Adrenal gland (tissue), 12 donors: ENCODE results near the gene S100A10. TPM values are rescaled to one million over a fixed set of nuclear protein-coding genes. Genes with fewer than 3 reads are reported as not detected.

Experiments used
- DNase-seq, 7 donors: peaks; one replicate each; pipeline ENCODE4 v3.0.0-alpha.2; 2019 to 2020
- H3K27ac ChIP-seq, 5 donors: fragments of 200-600 bp; sonication (generic) in 4 of 5; 1 replicate in 3 of 5; 2 replicates in 2 of 5; pipeline versions ENCODE4 v1.5.1 to v1.8.0; 2016 to 2020; ENCODE audit warnings: mild to moderate bottlenecking in 1 of 5
- H3K27me3 ChIP-seq: fragments of 200-600 bp; 2 replicates; pipeline ENCODE4 v1.8.0; 2021
- H3K36me3 ChIP-seq, 2 donors: fragments of 200-600 bp; replicated peaks in 1 of 2; 1 replicate in 1 of 2; 2 replicates in 1 of 2; pipeline versions ENCODE4 v1.5.1 to v1.8.0; 2018 to 2022
- H3K4me1 ChIP-seq, 2 donors: fragments of 200-600 bp; replicated peaks in 1 of 2; 1 replicate in 1 of 2; 2 replicates in 1 of 2; pipeline versions ENCODE4 v1.5.1 to v1.8.0; 2018 to 2021
- H3K4me3 ChIP-seq, 4 donors: fragments of 200-600 bp; sonication (generic) in 3 of 4; one replicate each; pipeline ENCODE4 v1.5.1; 2016 to 2018
- H3K9me3 ChIP-seq, 3 donors: fragments of 200-600 bp; sonication (generic) in 1 of 3; replicated peaks in 1 of 3; 1 replicate in 2 of 3; 2 replicates in 1 of 3; pipeline versions ENCODE4 v1.5.1 to v1.8.0; 2016 to 2021
- POLR2A ChIP-seq, 2 donors: fragments of 450-650 bp; IDR thresholded peaks; one replicate each; pipeline ENCODE4 v1.6.1; 2017; ENCODE audit warnings: antibody characterized with exemption in 2 of 2, mild to moderate bottlenecking in 2 of 2, moderate library complexity in 1 of 2
- WGBS, 4 donors: extraction: QIAGEN DNeasy Blood & Tissue Kit in 2 of 4; methylation state at CpG; one replicate each; pipeline versions ENCODE4 v1.1.5 to v1.1.7; 2013 to 2017; 5-methylcytosine and 5-hydroxymethylcytosine counted together
- intact Hi-C, 2 donors: fragments of 100-400 bp; cut with DNase I; formaldehyde crosslinking; loops; one replicate each; pipeline versions ENCODE4 v1.14.1 to v1.15.0; 2022 to 2023
- polyA plus RNA-seq, 3 donors: library from polyadenylated mRNA; stranded (reverse); fragments of 200-250 nt in 2 of 3; fragments of 350-450 nt in 1 of 3; fragmentation: Illumina TruSeq in 1 of 3; extraction: RNeasy Lipid Tissue Mini Kit (QIAGEN cat#74804) in 1 of 3; gene quantifications; one replicate each; pipeline ENCODE4 v1.2.3, GENCODE V29; 2013 to 2014
- total RNA-seq, 9 donors: library from RNA; depleted of rRNA in 4 of 9; stranded (reverse); fragments of >200 nt in 4 of 9; fragments of 120-200 nt in 1 of 9; fragmentation: NEBNext Ultra II Directional in 1 of 9; extraction: Animal tissue kit (Norgen Biotek cat#: 25700) in 1 of 9; gene quantifications; one replicate each; pipeline versions ENCODE4 v1.1.0 to v1.2.4, GENCODE V29; 2013 to 2023
- TF ChIP-seq, protein P1 (sequence below), 6 experiments: fragments of 450-650 bp in 4 of 6; fragments of 200-600 bp in 2 of 6; sonication (generic) in 1 of 6; IDR thresholded peaks; 1 replicate in 5 of 6; 2 replicates in 1 of 6; pipeline versions ENCODE4 v1.5.1 to v1.8.0; 2016 to 2021; ENCODE audit warnings: antibody characterized with exemption in 6 of 6, mild to moderate bottlenecking in 2 of 6, moderate library complexity in 1 of 6
- donor health status: healthy with polysubstance abuse.
- donor health status: Bipolar disorder and iron deficiency.
- donor health status: DM: yes; HTN: yes; CAD: no.
- donor health status: DM: no; HTN: no; CAD: no.
- donor health status: DM: no; HTN: no; CAD: no.
- donor health status: DM: yes; HTN: yes; CAD: no.

Gene S100A10
- total and polyA plus RNA-seq, 12 donors, result 24.9 to 860 (median 366) TPM

DNA sequence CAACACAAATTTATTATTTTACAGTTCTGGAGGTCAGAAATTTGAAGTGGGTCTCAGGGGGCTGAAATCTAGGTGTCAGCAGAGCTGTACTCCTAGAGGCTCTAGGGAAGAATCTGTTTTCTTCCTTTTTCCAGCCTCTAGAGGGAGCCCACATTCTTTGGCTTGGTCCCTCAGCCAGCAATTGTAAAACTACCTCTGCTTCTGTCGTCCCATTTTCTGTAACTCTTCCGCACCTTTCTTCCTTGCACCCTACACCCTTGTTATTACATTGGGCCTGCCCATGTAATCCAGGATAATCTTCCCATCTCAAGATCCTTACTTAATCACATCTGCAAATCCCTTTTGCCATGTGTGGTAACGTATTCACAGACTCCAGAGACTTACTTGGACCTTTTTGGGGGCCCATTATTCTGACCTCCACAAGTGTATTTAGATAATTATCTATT lies 59.6 kb downstream of the S100A10 start:
- Histone ChIP-seq H3K4me1 (no peaks in the 10 kb centered on the region), H3K9me3 (no peaks in the 10 kb centered on the region), H3K36me3 (no peaks in the 10 kb centered on the region), H3K4me3 (no peak overlapping the region), H3K27ac (no peak overlapping the region), H3K27me3 (no peaks in the 10 kb centered on the region)
- intact Hi-C loops, result loop anchor here (2.0 to 5.0 kb wide), 2 partner anchors 63 to 65 kb away; no protein-coding TSS in a partner anchor
- DNase-seq, result peak in 6 of 7 donors; percentile 38 to 60 (median 48)
- 24 to 32% (median 30%) methylated on average over 3 of the region's 3 CpGs for WGBS, 4 donors
- no peak for TF ChIP-seq POLR2A (IDR thresholded peaks at IDR 0.05)
- TF ChIP-seq, protein P1, sequence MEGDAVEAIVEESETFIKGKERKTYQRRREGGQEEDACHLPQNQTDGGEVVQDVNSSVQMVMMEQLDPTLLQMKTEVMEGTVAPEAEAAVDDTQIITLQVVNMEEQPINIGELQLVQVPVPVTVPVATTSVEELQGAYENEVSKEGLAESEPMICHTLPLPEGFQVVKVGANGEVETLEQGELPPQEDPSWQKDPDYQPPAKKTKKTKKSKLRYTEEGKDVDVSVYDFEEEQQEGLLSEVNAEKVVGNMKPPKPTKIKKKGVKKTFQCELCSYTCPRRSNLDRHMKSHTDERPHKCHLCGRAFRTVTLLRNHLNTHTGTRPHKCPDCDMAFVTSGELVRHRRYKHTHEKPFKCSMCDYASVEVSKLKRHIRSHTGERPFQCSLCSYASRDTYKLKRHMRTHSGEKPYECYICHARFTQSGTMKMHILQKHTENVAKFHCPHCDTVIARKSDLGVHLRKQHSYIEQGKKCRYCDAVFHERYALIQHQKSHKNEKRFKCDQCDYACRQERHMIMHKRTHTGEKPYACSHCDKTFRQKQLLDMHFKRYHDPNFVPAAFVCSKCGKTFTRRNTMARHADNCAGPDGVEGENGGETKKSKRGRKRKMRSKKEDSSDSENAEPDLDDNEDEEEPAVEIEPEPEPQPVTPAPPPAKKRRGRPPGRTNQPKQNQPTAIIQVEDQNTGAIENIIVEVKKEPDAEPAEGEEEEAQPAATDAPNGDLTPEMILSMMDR (IDR thresholded peaks at IDR 0.05), result peak; percentile 65 to 88 (median 82)

Other genes with a start within 250 kb of the S100A10 start
- 100 to 1,000 TPM in 1 of 9 donors, 10 to 100 TPM in 8; 42.0 to 127 (median 60.3) TPM for gene MRPL9, start 230.4 kb downstream of the S100A10 start, total RNA-seq
- 100 to 1,000 TPM in 1 of 3 donors, 10 to 100 TPM in 2; 66.4 to 113 (median 91.4) TPM for gene MRPL9, start 230.4 kb downstream of the S100A10 start, polyA plus RNA-seq
- gene TDRKH, start 203.4 kb downstream of the S100A10 start, total RNA-seq, result 1 to 10 TPM; 4.7 to 8.9 (median 6.1) TPM
- 1 to 10 TPM; 2.1 to 9.1 (median 2.9) TPM for gene TDRKH, start 203.4 kb downstream of the S100A10 start, polyA plus RNA-seq
- gene LINGO4, start 188.4 kb downstream of the S100A10 start, total RNA-seq, result under 1 TPM in 3 of 9 donors, not detected in 6; 0.11 to 0.55 (median 0.30) TPM
- under 1 TPM; 0.20 to 0.56 (median 0.33) TPM for gene LINGO4, start 188.4 kb downstream of the S100A10 start, polyA plus RNA-seq
- 10 to 100 TPM in 1 of 9 donors, 1 to 10 TPM in 6, under 1 TPM in 2; 0.06 to 15.1 (median 3.2) TPM for gene RORC, start 162.1 kb downstream of the S100A10 start, total RNA-seq
- 1 to 10 TPM; 1.7 to 6.4 (median 2.2) TPM for gene RORC, start 162.1 kb downstream of the S100A10 start, polyA plus RNA-seq
- under 1 TPM in 4 of 9 donors, not detected in 5; 0.06 to 0.55 (median 0.26) TPM for gene C2CD4D, start 154.0 kb downstream of the S100A10 start, total RNA-seq
- under 1 TPM in 2 of 3 donors, not detected in 1; 0.16 to 0.20 TPM for gene C2CD4D, start 154.0 kb downstream of the S100A10 start, polyA plus RNA-seq
- gene THEM5, start 140.1 kb downstream of the S100A10 start, total RNA-seq, result not detected
- gene THEM5, start 140.1 kb downstream of the S100A10 start, polyA plus RNA-seq, result not detected
- 10 to 100 TPM; 20.2 to 36.4 (median 24.6) TPM for gene THEM4, start 84.3 kb downstream of the S100A10 start, total RNA-seq
- 10 to 100 TPM; 32.3 to 36.3 (median 34.9) TPM for gene THEM4, start 84.3 kb downstream of the S100A10 start, polyA plus RNA-seq
- 100 to 1,000 TPM in 7 of 9 donors, 10 to 100 TPM in 2; 66.8 to 251 (median 148) TPM for gene S100A11, start 43.1 kb upstream of the S100A10 start, total RNA-seq
- 1,000 to 10,000 TPM in 1 of 3 donors, 100 to 1,000 TPM in 2; 308 to 1,160 (median 987) TPM for gene S100A11, start 43.1 kb upstream of the S100A10 start, polyA plus RNA-seq
- not detected for gene TCHHL1, start 95.2 kb upstream of the S100A10 start, total RNA-seq
- gene TCHHL1, start 95.2 kb upstream of the S100A10 start, polyA plus RNA-seq, result not detected
- under 1 TPM in 8 of 9 donors, not detected in 1; under 0.01 to 0.30 (median 0.13) TPM for gene TCHH, start 121.6 kb upstream of the S100A10 start, total RNA-seq
- gene TCHH, start 121.6 kb upstream of the S100A10 start, polyA plus RNA-seq, result under 1 TPM; 0.05 to 0.32 (median 0.17) TPM
- gene RPTN, start 165.4 kb upstream of the S100A10 start, total RNA-seq, result not detected
- gene RPTN, start 165.4 kb upstream of the S100A10 start, polyA plus RNA-seq, result not detected
- gene HRNR, start 230.3 kb upstream of the S100A10 start, total RNA-seq, result under 1 TPM in 1 of 9 donors, not detected in 8; under 0.01 TPM
- gene HRNR, start 230.3 kb upstream of the S100A10 start, polyA plus RNA-seq, result under 1 TPM in 2 of 3 donors, not detected in 1; under 0.01 TPM